Fibroblast of lung (primary cell): ENCODE measurements around the gene TBCK.

Source experiments
- EZH2 ChIP-seq: IDR thresholded peaks from 2 replicates; pipeline ENCODE4 v1.5.1; 2012; ENCODE audit warnings: low read length, control low read depth, mild to moderate bottlenecking; ENCODE audit errors: missing control alignments
- TF ChIP-seq, protein P1 (sequence below), 2 donors: IDR thresholded peaks in 1 of 2; conservative IDR thresholded peaks in 1 of 2; 1 replicate in 1 of 2; 2 replicates in 1 of 2; pipeline ENCODE4 v1.5.1; 2011 to 2012; ENCODE audit warnings: low read length in 2 of 2, control low read depth in 1 of 2, inconsistent platforms in 1 of 2, low read depth in 1 of 2, mild to moderate bottlenecking in 1 of 2

GRCh38 chr4:106019771-106020170 lies 296.2 kb downstream of the TBCK start:
- TF ChIP-seq, protein P1, sequence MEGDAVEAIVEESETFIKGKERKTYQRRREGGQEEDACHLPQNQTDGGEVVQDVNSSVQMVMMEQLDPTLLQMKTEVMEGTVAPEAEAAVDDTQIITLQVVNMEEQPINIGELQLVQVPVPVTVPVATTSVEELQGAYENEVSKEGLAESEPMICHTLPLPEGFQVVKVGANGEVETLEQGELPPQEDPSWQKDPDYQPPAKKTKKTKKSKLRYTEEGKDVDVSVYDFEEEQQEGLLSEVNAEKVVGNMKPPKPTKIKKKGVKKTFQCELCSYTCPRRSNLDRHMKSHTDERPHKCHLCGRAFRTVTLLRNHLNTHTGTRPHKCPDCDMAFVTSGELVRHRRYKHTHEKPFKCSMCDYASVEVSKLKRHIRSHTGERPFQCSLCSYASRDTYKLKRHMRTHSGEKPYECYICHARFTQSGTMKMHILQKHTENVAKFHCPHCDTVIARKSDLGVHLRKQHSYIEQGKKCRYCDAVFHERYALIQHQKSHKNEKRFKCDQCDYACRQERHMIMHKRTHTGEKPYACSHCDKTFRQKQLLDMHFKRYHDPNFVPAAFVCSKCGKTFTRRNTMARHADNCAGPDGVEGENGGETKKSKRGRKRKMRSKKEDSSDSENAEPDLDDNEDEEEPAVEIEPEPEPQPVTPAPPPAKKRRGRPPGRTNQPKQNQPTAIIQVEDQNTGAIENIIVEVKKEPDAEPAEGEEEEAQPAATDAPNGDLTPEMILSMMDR (conservative IDR thresholded peaks at IDR 0.05 in 1 of 2, IDR thresholded peaks at IDR 0.05 in 1 of 2; ENCODE audit: low read depth in 1 of 2, low read length in 2 of 2) = no peak
- TF ChIP-seq EZH2 = no peak
